HG02884 (cell line): Measurements from ENCODE around the gene NUDT21.

Experiments used
- ATAC-seq: cut with Tn5 transposase; IDR thresholded peaks from one replicate; pipeline ENCODE4 v1.9.1; 2021; ENCODE audit warnings: mild to moderate bottlenecking, moderate library complexity; ENCODE audit not compliant: unreplicated experiment

The NUDT21 gene

DNA sequence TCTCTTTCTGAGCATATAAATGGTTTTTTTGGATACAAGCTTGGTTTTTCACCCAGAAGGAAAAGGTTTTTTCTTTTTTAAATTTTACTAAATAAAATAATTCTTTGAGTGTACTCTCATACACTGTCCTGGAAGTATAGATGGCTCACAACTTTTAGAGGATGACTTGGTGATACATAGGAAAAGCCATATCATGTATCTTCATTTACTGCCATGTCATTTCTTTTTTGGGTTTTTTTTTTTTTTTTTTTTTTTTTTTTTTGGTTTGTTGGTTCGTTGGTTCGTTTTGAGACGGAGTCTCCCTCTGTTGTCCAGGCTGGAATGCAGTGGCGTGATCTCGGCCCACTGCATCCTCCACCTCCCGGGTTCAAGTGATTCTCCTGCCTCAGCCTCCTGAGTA is 12.0 kb upstream of the NUDT21 start:
- no peak for ATAC-seq

DNA sequence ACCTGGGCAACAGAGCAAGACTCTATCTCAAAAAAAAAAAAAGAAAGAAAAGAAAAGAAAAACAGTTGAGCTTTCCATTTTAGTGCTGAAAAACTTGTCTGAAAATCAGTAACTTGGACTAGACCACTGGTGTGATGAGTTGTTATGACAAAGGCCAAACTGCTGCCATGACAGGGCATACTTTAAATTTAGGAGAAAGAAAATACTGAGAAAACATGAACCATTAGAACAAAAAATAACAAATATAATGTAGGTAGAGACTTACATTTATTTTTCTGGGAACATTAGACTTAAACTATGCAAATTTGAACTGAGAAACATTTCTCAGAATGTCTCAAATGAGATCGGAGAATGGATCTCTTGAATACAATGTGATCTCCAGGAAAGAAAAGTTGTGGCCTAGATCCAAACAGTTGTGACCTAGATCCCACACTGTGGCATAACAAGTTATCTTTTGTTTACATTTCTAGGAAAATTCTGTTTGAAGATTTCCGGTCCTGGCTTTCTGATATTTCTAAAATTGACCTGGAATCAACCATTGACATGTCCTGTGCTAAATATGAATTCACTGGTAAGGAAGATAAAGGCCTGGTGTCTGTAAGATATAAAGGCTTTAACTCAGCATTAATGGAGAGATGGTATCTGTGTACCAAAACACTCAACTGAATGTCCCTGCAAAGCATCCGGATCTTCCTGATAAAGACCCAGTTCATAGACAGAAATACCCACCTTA is 11.1 kb upstream of the NUDT21 start:
- no peak for ATAC-seq

DNA sequence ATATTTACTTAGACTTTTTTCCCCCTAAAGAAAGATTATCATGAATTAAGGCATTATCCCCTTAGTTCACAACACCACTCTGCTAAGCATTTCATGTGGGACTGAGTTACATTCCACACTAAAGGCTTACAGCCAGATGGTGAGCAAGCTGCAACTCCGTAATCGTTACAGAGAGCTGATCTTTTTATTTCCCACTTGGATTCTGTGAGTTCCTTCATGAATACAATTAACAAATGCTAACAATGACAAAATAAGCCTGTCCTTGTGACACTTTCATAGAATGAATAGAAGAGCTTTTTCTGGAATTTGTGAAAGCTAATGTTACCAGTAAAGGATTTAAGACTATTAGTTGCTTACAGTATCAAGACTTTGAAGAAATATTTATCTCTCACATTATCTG is 9.0 kb upstream of the NUDT21 start:
- no peak for ATAC-seq

DNA sequence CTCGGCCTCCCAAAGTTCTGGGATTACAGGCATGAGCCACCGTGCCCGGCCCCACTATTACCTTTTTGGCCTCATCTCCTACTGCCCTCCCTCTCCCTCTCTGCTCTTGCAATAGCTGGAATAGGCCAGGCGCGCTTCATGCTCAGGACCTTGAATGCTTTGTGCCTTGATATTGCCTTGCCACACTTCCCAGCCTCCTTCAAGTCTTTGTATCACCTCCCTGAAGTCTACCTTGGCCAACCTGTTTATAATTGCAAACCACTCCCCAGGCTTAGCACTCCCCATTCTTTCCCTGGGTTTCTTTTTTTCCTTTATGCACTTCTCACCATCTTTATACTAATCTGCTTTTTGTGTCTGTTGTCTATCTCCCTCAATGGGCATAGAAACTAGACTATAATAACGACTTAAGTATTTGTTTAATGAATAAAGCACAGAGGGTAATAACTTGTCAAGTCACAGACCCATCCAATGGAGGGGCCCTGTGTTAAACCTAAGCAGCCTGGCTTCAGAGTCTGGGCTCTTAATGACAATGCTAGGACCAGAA is 6.9 kb upstream of the NUDT21 start:
- ATAC-seq, result no peak

DNA sequence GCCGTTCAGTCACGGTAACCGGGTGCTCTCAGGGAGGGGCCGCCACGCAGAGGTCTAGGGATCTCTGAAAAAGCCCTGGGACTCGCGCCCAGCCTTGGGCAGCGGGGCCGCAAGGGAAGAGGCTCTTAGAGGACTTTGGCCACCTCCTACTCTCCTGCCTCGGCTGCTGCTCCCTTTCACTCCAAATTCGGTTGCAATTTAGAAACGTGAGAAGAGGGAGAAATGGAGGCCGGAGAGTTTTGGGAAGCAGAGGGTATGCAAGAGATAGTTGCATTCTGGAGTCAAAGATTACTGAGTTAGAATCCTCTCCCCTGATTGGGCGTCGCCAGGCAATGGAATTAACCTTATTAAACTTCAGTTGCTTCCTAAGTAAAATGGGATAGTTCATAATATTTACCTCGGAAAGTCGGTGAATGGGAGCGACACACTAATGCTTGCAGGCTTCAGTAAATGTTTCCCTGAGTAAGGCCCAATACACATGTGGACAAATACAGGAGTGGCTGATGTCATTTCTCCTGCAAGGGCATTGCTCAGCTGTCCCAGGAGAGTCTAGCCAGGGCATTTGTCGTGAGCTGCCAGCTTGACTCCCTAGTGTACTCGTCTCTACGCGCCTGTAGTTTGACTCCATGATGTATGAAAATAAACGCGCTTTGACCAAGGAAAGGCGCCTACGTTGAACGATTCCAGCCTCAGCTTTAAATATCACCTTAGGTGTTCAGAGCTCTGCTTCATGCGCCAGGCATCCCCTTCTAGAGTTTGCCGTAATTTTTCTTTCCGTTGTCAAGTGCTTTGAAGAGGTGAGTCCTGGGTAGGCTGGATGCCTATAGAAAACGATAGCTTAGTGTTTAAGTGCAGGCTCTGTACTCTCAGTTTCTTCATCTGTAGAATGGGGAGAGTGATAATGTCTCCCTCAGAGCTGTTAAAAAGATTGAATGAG is 889 bp upstream of the NUDT21 start:
- peak; percentile 35 for ATAC-seq

DNA sequence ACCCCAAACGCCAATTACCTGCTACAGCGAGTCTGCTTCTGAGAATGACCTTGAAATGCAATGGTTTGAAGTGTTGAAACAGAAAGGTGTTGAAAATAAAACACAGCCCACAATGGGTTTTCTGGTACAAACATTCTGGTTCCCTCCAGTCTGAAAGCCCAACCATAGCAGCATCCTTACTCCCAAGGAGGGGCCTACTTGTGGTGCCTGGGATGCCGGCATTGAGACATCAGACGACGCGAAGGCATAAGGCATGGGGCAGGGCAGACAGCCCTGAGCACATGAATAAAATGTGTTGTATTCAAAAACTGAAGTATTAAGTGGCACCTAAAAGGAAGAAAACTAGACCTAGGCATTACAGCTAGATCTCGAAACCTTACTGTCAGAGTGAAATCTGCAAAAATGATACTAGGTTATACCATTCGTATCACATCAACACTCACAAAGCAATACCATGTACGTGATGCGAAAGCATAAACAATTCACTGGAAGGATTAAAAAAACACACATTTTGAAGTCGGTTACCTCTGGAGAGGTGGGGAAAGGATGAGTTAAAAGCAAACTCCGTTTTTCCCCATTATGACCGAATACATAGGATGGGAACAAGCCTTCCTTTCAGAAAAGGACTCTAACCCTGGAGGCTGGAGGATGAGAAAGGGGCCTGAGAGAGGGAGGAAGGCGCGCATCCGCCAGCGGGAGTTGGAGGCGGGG is 702 bp downstream of the NUDT21 start:
- ATAC-seq, result peak; percentile 28

- ATAC-seq, result no peak
Measured at GRCh38 chr16:56448005-56448404, 3.1 kb downstream of the NUDT21 start.

DNA sequence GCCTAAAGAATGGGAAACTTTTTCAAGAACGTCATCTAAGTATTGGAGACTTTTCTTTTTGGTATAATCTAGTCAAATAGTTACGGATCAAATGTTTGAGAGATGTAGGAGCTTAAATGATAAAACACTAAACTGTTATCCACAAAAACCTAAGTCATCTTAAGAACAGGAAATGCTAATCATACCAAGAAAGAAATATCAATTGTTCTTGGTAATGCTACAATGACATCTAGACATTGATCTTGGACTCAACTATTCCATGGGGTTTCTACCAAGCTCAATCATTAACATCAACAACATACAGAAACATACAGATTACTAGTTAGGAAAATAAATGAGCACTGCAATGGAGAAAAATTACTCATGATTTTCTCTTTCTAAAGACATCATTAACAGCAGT is 3.8 kb downstream of the NUDT21 start:
- no peak for ATAC-seq

GRCh38 chr16:56438038-56438437 is 13.1 kb downstream of the NUDT21 start:
- no peak for ATAC-seq

DNA sequence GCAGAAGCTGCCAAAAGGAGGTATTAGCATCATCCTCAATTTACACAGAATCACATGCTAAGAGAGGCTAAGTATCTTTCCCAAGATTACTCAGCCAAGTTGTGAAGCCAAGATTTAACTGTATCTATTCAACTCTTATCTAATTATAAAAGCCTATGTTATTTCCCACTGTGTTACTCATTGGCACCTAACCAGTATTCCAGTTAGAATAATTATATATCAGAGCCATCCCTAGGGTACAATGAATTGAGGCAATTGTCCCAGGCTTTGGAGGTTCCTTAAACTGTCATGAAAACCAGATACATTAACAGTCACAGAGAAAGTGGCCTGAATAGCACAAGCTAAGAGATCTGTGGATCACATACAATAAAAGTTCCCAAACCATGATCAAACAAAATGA is 14.9 kb downstream of the NUDT21 start:
- ATAC-seq, result no peak

- ATAC-seq, result no peak
Measured at GRCh38 chr16:56428091-56428490, 23.0 kb downstream of the NUDT21 start.

DNA sequence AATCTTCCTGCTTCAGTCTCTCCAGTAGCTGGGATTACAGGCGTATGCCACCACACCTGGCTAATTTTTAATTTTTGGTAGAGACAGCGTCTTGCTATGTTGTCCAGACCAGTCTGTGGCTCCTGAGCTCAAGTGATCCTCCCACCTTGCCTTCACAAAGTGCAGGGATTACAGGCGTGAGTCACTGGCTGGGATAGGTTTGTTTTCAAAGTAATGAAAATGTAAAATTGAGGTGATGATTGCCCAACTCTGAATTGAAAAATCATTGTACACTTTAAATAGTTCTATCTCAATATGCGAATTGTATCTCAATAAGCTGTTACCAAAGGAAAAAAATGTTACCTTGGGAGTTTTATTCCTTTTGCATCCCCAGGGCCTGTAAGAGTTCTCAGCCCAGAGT is 24.5 kb downstream of the NUDT21 start:
- ATAC-seq, result no peak

DNA sequence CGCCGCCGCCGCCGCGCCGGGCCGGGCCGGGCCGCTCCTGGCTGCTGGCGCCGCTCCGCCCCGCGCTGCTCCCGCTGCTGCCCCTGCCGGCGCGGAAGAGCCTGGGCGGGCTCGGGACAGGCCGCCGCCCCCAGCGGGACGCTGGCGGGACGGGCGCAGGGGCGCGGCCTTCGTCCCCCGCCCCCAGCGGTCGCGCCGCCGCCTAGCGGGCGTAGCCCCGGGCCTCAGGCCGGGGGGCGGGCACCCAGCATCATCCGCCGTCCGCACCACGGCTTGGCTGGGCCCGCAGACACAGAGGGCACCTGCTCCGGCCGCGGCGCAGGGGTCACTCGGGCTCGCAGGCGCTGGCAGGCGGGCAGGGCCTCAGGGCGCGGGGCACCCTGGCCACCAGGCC is 25.7 kb downstream of the NUDT21 start, which contains the start of gene AMFR:
Gene AMFR (minus strand): TSS at position 107 of the 394 bp plus-strand sequence. CDS start 218 bp downstream, outside the sequence.
- ATAC-seq, result peak; percentile 67

- ATAC-seq, result peak; percentile 22
Measured at GRCh38 chr16:56424791-56425438, 26.2 kb downstream of the NUDT21 start.

DNA sequence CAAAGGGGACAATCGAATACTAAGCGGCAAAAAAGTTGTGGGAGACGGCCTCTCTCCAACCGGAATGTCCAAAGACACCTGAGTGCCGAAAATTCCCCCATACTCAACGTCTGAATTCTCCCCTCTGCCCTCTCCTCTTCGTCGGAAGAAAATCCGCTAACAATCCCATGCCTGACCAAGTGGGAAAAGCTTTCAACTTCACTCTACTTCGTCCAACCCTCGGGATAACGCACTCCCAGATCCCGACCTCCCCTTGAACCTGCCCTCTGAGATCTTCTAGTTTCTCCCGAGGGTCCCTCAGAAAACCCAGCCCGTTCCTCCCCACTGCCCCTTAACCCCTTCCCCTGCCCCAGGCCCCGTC is 26.7 kb downstream of the NUDT21 start:
- ATAC-seq, result no peak

DNA sequence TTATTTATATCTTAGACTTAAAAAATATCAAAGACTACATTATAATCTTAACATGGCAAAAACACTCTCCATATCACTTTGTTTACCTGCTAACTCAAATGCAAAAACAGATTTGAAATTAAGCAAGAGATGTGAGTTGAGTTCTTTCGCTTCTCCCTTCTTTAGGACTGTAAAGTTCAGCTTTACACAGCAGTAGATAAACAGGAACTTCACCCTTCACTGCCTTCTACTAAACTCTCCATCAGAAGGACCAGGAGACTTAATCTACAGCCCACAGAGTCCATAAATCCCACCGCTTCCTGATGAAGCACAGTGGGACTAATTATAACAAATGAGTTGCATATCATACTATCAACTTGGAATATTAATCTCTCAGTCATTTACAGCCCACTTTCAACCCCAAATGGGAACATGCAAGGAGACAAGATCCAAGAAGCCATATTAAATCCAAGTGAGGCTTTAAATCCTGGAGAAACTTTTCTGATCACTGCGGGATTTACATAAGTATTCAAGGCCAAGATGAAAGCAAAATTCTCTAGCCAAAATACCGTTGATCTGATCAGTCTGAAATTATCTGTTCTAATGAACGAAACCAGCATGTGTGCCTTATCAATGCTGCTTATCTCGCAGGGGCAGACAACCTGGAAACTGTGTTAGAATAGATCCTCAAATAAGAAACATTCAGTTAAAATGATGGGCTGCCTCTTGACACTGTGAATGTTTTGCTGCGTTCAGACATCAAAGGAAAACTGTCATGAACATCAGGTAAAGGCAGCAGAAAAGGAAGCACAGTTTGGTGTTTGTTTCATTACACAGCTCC is 27.3 kb downstream of the NUDT21 start:
- no peak for ATAC-seq

- no peak for ATAC-seq
Measured at GRCh38 chr16:56422896-56423441, 28.2 kb downstream of the NUDT21 start.

- no peak for ATAC-seq
Measured at GRCh38 chr16:56421976-56422669, 29.0 kb downstream of the NUDT21 start.

DNA sequence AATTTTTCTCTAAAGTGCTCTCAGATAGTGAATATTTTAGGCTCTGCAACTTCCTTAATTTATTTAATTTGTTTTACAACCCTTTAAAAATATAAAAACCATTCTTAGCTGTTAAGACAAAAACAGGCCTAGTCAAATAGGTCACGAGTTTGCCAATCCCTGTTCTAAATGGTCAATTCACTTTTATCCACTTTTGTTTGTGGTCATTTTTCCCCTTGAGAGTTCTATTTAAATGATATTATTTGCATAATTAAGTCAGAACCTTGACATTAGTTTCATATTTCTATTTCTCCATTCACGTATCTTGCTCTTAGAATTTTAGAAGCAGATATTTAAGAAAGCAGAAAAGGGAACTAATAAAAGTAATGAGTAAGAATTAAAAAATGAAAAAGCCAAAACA is 29.8 kb downstream of the NUDT21 start:
- ATAC-seq, result no peak
